Measurements from ENCODE around the gene RRAGC.
A peak's percentile ranks its signal among the peaks of the same experiment; 100 is the strongest.

RRAGC gene

GRCh38 chr1:38834937-38835827, 24.4 kb downstream of the RRAGC start:
- peak; percentile 50 for TF ChIP-seq CTCF (IDR thresholded peaks at IDR 0.05; ENCODE audit: borderline replicate concordance, insufficient read depth, low read depth, low read length)

GRCh38 chr1:38834221-38834782, 25.3 kb downstream of the RRAGC start:
- TF ChIP-seq CTCF (IDR thresholded peaks at IDR 0.05; ENCODE audit: borderline replicate concordance, insufficient read depth, low read depth, low read length) = no peak
- no peak overlapping the region for H3K4me3 ChIP-seq (ENCODE audit: low read depth, low read length)

More at GRCh38 chr1:38834937-38835827, 24.4 kb downstream of the RRAGC start:
- no peak overlapping the region for H3K4me3 ChIP-seq (ENCODE audit: low read depth, low read length)

GRCh38 chr1:38833146-38833545, 26.4 kb downstream of the RRAGC start:
- no peak overlapping the region for H3K4me3 ChIP-seq (ENCODE audit: low read depth, low read length)
- no peak for TF ChIP-seq CTCF (IDR thresholded peaks at IDR 0.05; ENCODE audit: borderline replicate concordance, insufficient read depth, low read depth, low read length)

- TF ChIP-seq CTCF (IDR thresholded peaks at IDR 0.05; ENCODE audit: borderline replicate concordance, insufficient read depth, low read depth, low read length) = no peak
- H3K4me3 ChIP-seq (ENCODE audit: low read depth, low read length) = no peak overlapping the region
Observed at GRCh38 chr1:38832370-38832734, 27.2 kb downstream of the RRAGC start.

- no peak overlapping the region for H3K4me3 ChIP-seq (ENCODE audit: low read depth, low read length)
- TF ChIP-seq CTCF (IDR thresholded peaks at IDR 0.05; ENCODE audit: borderline replicate concordance, insufficient read depth, low read depth, low read length) = no peak
Observed at GRCh38 chr1:38831731-38832369, 27.7 kb downstream of the RRAGC start.

- TF ChIP-seq CTCF (IDR thresholded peaks at IDR 0.05; ENCODE audit: borderline replicate concordance, insufficient read depth, low read depth, low read length) = no peak
- H3K4me3 ChIP-seq (ENCODE audit: low read depth, low read length) = no peak overlapping the region
Observed at GRCh38 chr1:38829368-38829767, 30.2 kb downstream of the RRAGC start.
